Gastrocnemius medialis (tissue), 4 donors: ENCODE measurements around the gene CLDN17. TPM values are rescaled to one million over a fixed set of nuclear protein-coding genes. Genes with fewer than 3 reads are reported as not detected.

ENCODE experiments used
- ATAC-seq, 2 donors: fragments of 150-250 bp; one replicate each; pipeline ENCODE4 v1.9.1; 2016
- DNase-seq, 2 donors: peaks; one replicate each; pipeline ENCODE4 v3.0.0-alpha.2; 2019
- H3K27ac ChIP-seq, 4 donors: fragments of 200-600 bp; sonication (generic); 1 replicate in 1 of 4; 2 replicates in 3 of 4; pipeline ENCODE4 v1.5.1; 2016 to 2018; ENCODE audit warnings: mild to moderate bottlenecking in 2 of 4, moderate library complexity in 1 of 4
- H3K27me3 ChIP-seq, 3 donors: fragments of 200-600 bp; sonication (generic) in 2 of 3; 1 replicate in 1 of 3; 2 replicates in 2 of 3; pipeline versions ENCODE4 v1.5.1 to v1.6.0; 2016 to 2019; ENCODE audit warnings: mild to moderate bottlenecking in 1 of 3, moderate library complexity in 1 of 3
- H3K36me3 ChIP-seq, 2 donors: fragments of 200-600 bp; sonication (generic) in 1 of 2; one replicate each; pipeline ENCODE4 v1.5.1; 2017 to 2018
- H3K4me1 ChIP-seq, 2 donors: fragments of 200-600 bp; sonication (generic) in 1 of 2; one replicate each; pipeline ENCODE4 v1.5.1; 2016 to 2017; ENCODE audit warnings: mild to moderate bottlenecking in 2 of 2
- H3K4me3 ChIP-seq, 4 donors: fragments of 200-600 bp; sonication (generic) in 3 of 4; 1 replicate in 1 of 4; 2 replicates in 3 of 4; pipeline ENCODE4 v1.5.1; 2016 to 2019; ENCODE audit warnings: mild to moderate bottlenecking in 2 of 4
- H3K9me3 ChIP-seq, 3 donors: fragments of 200-600 bp; sonication (generic) in 2 of 3; 1 replicate in 1 of 3; 2 replicates in 2 of 3; pipeline ENCODE4 v1.5.1; 2016 to 2019
- POLR2A ChIP-seq, 2 donors: fragments of 450-650 bp; IDR thresholded peaks; one replicate each; pipeline ENCODE4 v1.6.1; 2017; ENCODE audit warnings: antibody characterized with exemption in 2 of 2, mild to moderate bottlenecking in 2 of 2, moderate library complexity in 2 of 2
- in situ Hi-C, 4 donors: fragments of 200-750 bp; cut with MboI; loops; one replicate each; pipeline versions ENCODE4 v1.15.0 to v1.8.0; 2017; ENCODE audit warnings: low sequenced_read_pairs in 4 of 4
- intact Hi-C: fragments of 100-400 bp; cut with DNase I; formaldehyde crosslinking; loops from one replicate; pipeline ENCODE4 v1.15.1; 2023; ENCODE audit warnings: low total_unique reads
- total RNA-seq, 4 donors: library from RNA; depleted of rRNA; stranded (reverse); fragments of >200 nt; gene quantifications; one replicate each; pipeline versions ENCODE4 v1.1.0 to v1.2.3, GENCODE V29; 2016
- TF ChIP-seq, protein P1 (sequence below), 5 experiments: fragments of 450-650 bp in 3 of 5; fragments of 200-600 bp in 2 of 5; sonication (generic) in 2 of 5; IDR thresholded peaks in 4 of 5; conservative IDR thresholded peaks in 1 of 5; 1 replicate in 4 of 5; 2 replicates in 1 of 5; pipeline ENCODE4 v1.5.1; 2016 to 2019; ENCODE audit warnings: antibody characterized with exemption in 5 of 5, mild to moderate bottlenecking in 3 of 5, moderate library complexity in 3 of 5

CLDN17 gene
- total RNA-seq, 4 donors from 2014 or later, result not detected

GRCh38 chr21:30153697-30154340 lies 12.8 kb downstream of the CLDN17 start:
- Histone ChIP-seq H3K9me3 (no peaks in the 10 kb centered on the region), H3K36me3 (no peaks in the 10 kb centered on the region), H3K4me1 (no peaks in the 10 kb centered on the region), H3K27me3 (no peaks in the 10 kb centered on the region), H3K4me3 (no peak overlapping the region), H3K27ac (no peak overlapping the region)
- ATAC-seq (no peak), DNase-seq (no peak)
- intact Hi-C loops (no loop called here), in situ Hi-C loops (no loop called here)
- TF ChIP-seq POLR2A (IDR thresholded peaks at IDR 0.05), result no peak

DNA sequence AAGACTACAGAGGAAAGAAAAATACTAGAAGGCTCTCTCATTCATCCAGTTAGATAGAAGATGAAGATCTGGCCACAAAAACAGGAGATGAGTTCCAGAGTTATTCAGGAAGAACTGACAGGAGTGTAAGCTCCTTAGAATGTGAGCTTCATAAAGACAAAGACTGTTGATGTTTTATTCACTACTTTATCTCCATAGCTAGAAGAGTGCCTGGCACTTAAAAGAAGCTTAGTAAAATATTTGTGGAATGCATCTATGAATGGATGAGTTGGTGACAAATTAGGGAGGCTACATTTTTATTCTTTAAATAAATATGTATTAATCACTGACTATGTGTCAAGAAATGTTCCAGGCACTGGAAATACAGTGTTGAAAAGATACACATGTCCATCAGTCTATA lies 13.8 kb downstream of the CLDN17 start:
- Histone ChIP-seq H3K36me3 (no peaks in the 10 kb centered on the region), H3K4me3 (no peak overlapping the region), H3K9me3 (no peaks in the 10 kb centered on the region), H3K27me3 (no peaks in the 10 kb centered on the region), H3K27ac (no peak overlapping the region), H3K4me1 (no peaks in the 10 kb centered on the region)
- ATAC-seq, result no peak
- DNase-seq, result no peak
- intact Hi-C loops, result no loop called here
- TF ChIP-seq, protein P1, sequence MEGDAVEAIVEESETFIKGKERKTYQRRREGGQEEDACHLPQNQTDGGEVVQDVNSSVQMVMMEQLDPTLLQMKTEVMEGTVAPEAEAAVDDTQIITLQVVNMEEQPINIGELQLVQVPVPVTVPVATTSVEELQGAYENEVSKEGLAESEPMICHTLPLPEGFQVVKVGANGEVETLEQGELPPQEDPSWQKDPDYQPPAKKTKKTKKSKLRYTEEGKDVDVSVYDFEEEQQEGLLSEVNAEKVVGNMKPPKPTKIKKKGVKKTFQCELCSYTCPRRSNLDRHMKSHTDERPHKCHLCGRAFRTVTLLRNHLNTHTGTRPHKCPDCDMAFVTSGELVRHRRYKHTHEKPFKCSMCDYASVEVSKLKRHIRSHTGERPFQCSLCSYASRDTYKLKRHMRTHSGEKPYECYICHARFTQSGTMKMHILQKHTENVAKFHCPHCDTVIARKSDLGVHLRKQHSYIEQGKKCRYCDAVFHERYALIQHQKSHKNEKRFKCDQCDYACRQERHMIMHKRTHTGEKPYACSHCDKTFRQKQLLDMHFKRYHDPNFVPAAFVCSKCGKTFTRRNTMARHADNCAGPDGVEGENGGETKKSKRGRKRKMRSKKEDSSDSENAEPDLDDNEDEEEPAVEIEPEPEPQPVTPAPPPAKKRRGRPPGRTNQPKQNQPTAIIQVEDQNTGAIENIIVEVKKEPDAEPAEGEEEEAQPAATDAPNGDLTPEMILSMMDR (IDR thresholded peaks at IDR 0.05 in 4 of 5, conservative IDR thresholded peaks at IDR 0.05 in 1 of 5), result no peak
- TF ChIP-seq POLR2A (IDR thresholded peaks at IDR 0.05), result no peak
- in situ Hi-C loops, result no loop called here

DNA sequence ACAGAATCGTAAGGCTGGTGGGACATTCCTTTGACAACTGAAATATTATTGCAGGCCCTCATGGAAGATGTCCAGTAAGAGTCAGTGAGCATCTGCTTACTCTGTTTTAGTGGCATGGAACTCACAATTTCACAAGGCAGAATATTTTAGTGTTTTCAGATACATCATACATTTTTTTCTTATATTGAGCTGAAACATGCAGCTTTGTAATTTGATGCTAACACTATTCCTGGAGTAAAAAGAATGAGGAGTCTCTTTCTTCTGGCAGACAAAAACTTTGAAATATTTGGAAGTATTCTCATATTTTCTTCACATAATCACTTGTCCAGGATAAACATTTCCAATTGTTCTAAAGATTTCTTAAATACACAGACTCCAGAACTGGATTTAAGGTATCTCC lies 17.7 kb downstream of the CLDN17 start:
- in situ Hi-C loops, result no loop called here
- intact Hi-C loops, result no loop called here

GRCh38 chr21:30146558-30147282 lies 19.9 kb downstream of the CLDN17 start:
- no peak overlapping the region for H3K27ac ChIP-seq
- no peaks in the 10 kb centered on the region for H3K27me3 ChIP-seq
- H3K4me1 ChIP-seq, result no peaks in the 10 kb centered on the region
- H3K9me3 ChIP-seq, result no peaks in the 10 kb centered on the region
- no peak for ATAC-seq
- H3K4me3 ChIP-seq, result no peak overlapping the region
- intact Hi-C loops (no loop called here), in situ Hi-C loops (no loop called here)
- no peaks in the 10 kb centered on the region for H3K36me3 ChIP-seq
- TF ChIP-seq, protein P1 (IDR thresholded peaks at IDR 0.05 in 4 of 5, conservative IDR thresholded peaks at IDR 0.05 in 1 of 5), result no peak
- TF ChIP-seq POLR2A (IDR thresholded peaks at IDR 0.05), result no peak
- no peak for DNase-seq

More for the DNA sequence above, 17.7 kb downstream of the CLDN17 start:
- H3K27me3 ChIP-seq, result no peaks in the 10 kb centered on the region
- H3K27ac ChIP-seq, result no peak overlapping the region
- H3K36me3 ChIP-seq, result no peaks in the 10 kb centered on the region
- ATAC-seq (no peak), DNase-seq (no peak)
- no peaks in the 10 kb centered on the region for H3K4me1 ChIP-seq
- H3K4me3 ChIP-seq, result no peak overlapping the region
- H3K9me3 ChIP-seq, result no peaks in the 10 kb centered on the region
- TF ChIP-seq POLR2A (IDR thresholded peaks at IDR 0.05), result no peak

DNA sequence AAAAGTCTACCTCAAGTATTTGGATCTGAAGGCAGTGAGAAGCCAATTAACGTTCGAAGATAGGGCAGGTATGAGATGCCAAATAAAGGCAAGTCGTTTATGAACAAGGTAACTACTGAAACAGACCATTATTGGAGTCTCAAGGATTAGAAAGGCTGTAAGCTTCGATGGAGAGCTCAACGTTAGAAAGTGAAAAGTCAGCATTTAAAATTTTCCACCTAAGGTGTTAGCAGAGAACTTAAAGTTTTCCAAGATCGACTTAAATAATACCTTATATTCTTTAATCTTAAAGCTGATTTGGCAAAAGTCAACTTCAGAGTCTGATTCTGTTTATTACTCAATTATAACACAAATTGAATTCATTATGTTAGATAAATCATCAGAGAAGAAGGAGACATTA lies 28.1 kb downstream of the CLDN17 start:
- no peak overlapping the region for H3K27ac ChIP-seq
- H3K27me3 ChIP-seq, result no peaks in the 10 kb centered on the region
- ATAC-seq (no peak), DNase-seq (no peak)
- in situ Hi-C loops, result no loop called here
- H3K9me3 ChIP-seq, result no peaks in the 10 kb centered on the region
- H3K4me1 ChIP-seq, result no peaks in the 10 kb centered on the region
- no peak overlapping the region for H3K4me3 ChIP-seq
- TF ChIP-seq POLR2A (IDR thresholded peaks at IDR 0.05), result no peak
- TF ChIP-seq, protein P1 (IDR thresholded peaks at IDR 0.05 in 4 of 5, conservative IDR thresholded peaks at IDR 0.05 in 1 of 5), result no peak
- intact Hi-C loops, result no loop called here
- H3K36me3 ChIP-seq, result no peaks in the 10 kb centered on the region
